Activated gamma-delta T cell treated with Interleukin-2 at 50 U/mL for 16 hours (primary cell): ENCODE data around the gene BORA.
"Not testable (repeated sequence)": the region's sequence is repeated elsewhere in the genome, so short reads cannot be mapped to it uniquely, and the experiment has no call there.

Source experiments
- DNase-seq: peaks from one replicate; pipeline ENCODE4 v3.0.0-alpha.2; 2020

The BORA gene

GRCh38 chr13:72727417-72728289, at the start of gene BORA, which contains the start of gene MZT1:
TSS of gene BORA (plus strand) at chr13:72727923. CDS start at chr13:72728941, 1,018 bp downstream.
TSS of gene MZT1 (minus strand) at chr13:72727629. CDS start at chr13:72727602, 27 bp downstream.
- peak; percentile 93 for DNase-seq

DNA sequence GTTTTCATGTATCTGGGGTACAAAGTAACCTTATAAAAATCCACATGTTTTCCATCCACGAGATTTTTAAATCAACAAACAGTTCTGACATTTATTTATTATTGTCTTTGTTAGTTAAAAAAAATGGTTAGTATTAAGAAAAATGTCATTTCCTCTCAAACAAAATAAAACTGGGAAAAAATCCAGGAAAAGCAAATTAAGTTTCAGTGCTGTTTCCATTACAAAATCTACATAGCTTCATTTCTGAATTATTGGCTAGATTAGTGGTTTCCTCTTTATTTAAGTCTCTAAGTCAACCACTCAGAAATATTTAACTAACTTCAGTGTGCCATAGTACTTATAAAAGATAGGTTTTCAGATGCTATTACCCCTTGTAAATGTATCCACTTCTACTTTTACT, 49.4 kb upstream of the BORA start:
- DNase-seq = no peak

GRCh38 chr13:72680353-72680752, 47.4 kb upstream of the BORA start:
- no peak for DNase-seq

- DNase-seq = no peak
Measured at GRCh38 chr13:72686766-72687165, 41.0 kb upstream of the BORA start.

DNA sequence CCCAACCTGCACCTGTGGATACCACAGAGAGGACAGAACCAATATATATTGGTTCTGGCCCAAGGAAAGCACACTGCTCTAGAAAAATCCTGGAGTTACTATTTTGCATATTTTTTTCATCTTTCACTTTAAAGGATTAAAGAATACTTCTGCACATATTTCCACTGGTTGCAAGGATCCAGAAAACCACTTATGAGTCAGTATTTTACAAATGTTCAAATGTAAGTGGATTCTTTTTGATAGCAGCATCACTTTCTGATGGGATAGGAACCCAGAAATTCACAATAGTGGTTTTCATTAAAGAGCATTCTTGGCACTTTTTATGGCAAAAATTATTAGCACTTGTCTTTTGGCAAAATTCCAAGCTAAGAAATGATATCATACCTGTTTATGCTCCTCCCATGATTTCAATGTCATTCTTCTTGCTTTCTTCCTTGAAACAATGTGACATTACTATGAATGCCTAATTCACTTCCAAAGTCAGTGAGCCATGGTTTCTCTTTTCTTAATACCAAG, 38.5 kb upstream of the BORA start:
- no peak for DNase-seq

- no peak for DNase-seq
Measured at GRCh38 chr13:72692884-72693514, 34.7 kb upstream of the BORA start.

- no peak for DNase-seq
Measured at GRCh38 chr13:72693832-72694231, 33.9 kb upstream of the BORA start.

DNA sequence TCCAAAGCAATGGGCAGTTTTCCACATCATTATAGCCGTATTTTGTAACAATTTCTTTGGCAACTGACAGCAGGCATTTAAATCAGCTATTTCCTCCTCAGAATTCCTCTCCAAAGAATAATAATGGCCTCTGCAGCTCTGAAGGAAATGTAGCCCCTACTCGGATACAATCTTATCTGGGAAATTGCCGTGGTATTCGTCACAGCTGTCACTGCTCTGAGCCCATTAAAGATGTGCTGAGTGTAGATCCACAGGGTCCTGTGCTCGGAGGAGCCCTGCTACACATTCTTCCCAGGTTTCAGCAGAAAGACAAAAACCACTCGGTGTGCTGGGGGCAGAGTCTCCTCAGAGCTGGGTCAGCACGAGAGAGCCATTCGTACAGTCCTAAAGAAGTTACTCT, 33.4 kb upstream of the BORA start:
- no peak for DNase-seq

DNA sequence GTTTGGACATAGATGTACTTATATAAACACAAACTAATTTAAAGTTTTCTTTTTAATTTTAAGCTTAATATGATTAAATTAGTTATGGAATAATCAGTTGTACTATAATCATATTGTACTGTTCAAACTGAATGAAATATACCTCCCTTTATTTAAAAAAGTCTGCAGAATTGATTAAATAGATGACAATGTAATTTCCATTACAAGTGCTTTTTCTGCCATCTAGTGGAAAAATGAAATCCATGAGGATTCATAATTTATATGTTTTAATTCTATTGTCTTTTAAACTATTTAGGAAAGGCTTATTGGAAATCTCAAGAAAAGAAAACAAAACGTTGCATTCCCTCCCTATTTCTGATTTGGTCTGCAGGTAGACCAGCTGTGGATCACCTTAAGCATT, 31.1 kb upstream of the BORA start:
- DNase-seq = no peak

GRCh38 chr13:72698164-72698563, 29.6 kb upstream of the BORA start:
- DNase-seq = no peak

- no peak for DNase-seq
Measured at GRCh38 chr13:72700509-72700908, 27.2 kb upstream of the BORA start.

DNA sequence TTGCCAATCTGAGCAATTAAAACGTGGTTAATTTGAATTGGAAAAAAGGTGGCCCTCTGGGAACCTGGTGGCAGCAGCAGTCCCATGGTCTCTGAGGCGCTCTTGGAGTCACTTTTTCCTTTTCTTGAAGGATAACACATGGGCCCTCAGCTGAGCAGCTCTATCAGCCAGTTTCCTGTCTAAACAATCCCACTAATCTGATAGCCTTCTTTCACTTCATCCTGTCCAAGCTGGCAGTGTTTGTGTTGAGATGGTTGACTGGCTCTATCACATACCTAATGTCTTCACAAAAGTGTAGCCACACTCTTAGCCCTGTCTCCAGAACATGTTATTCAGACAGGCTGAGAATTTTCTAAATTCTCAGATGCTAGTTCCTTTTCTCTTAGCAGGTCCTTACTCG, 10.9 kb upstream of the BORA start:
- no peak for DNase-seq

- not testable (repeated sequence) for DNase-seq
Measured at GRCh38 chr13:72726185-72726584, 1.5 kb upstream of the BORA start.

DNA sequence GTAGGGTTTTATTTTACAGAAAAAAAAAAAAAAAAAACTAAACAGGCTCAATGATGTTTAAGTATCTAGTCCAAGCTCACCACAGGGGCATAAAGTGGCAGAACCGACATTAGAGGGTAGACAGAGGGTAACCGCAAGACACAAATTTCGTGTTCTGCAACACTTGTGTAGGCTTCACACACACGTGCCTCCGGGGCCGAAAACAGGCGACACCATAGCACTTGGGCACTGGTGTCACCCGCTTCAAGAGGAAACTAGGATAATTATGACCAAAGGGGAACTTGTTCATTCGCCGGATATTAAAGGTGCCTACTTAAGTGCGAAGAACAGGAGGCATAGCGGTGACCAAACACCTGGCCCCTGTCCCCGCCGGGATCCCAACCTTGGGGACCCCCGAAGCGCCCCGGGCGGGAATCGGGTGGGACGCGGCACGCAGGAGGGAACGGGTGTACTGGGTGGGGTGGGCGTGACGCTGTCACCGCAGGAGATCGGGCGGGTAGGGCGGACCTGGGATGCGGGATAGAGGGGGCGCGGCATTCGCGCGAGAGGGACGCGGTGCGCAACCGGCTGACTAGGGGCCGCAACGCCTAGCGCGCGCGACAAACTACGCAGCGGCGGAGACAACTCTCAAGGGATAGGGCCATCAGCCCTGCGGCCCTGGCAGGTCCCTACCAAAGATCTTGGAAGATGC, 852 bp upstream of the BORA start:
- DNase-seq = no peak

DNA sequence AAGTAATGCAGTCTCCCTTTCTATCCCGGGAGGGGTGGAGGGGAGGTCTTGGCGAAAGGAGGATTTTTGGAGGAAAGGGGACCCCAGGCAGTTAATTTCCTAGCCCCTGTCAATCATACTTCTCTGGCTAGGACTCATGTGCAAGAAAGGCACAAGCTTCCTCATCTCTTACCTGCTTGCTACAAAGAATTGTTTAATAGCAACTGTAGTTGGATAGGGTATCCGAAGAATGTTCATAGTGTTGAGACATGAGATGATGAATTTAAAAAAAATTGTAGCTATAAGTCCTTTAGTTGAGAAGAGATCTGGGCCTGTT, 525 bp downstream of the BORA start:
- DNase-seq = no peak

- DNase-seq = no peak
Measured at GRCh38 chr13:72737033-72737432, 9.3 kb downstream of the BORA start.

DNA sequence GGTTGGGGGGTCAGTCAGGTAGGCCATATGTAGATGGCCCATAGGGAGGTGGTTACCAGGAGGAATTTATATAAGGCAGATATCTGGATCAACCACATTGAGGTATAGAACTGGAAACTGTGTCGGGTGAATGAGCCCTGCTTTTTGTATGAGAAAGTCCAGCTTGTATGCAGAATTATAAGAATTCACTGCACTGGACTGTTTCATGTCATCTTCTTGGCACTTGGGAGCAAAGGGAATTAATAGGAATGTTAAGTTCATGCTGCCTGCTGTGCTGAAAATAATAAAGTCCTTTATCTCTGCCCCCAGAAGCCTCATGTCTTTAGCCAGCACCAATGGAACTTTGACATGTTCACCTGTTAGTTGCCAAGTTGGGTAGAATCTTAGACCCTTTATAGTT, 12.3 kb downstream of the BORA start:
- DNase-seq = no peak

DNA sequence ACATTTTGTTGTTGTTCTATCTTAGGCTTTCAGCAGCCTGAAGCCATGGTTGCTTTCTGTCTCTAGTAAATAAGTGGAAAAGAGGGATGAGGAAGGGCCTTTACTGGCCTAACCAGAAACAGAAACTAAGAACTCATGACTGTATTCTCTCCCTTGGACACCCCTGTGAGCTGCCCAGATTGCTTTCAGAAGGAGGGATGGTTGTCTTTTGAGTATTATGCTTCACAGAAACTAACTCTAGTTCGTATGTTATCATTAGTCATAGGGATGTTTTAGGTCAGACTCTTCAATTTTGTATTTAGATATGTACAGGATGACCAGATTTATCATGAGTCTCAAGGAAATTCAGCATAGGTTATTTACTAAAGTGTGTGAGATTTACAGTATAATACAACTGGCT, 17.5 kb downstream of the BORA start:
- no peak for DNase-seq

- no peak for DNase-seq
Measured at GRCh38 chr13:72751220-72751619, 23.5 kb downstream of the BORA start.

- DNase-seq = no peak
Measured at GRCh38 chr13:72754111-72754510, 26.4 kb downstream of the BORA start.

- no peak for DNase-seq
Measured at GRCh38 chr13:72757792-72758535, 30.2 kb downstream of the BORA start.

- no peak for DNase-seq
Measured at GRCh38 chr13:72760189-72760588, 32.5 kb downstream of the BORA start.

DNA sequence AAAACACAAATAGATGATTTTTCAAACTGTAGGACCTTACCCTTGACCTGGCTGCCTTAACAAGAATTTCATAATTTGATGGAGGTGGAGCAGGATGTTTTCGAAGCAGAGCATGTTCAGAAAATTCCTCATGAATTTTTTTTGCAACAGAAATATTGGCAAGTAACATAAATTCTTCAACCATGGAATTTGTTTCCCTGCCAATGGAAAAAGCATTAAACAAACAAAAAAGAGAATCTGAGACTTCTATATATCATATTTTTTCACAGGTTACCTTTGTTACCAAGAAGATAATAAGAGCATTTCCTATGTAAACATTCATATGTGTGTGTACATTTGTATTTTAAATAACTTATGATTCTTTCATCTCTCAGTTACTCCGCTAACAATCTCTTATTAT, 35.7 kb downstream of the BORA start:
- no peak for DNase-seq
